OCI-LY1 (cell line): Measurements from ENCODE around the gene MSANTD4.

Experiments
- CTCF ChIP-seq: fragments of 200-600 bp; sonication (generic), shearing (Covaris generic); IDR thresholded peaks from 2 replicates; pipeline ENCODE4 v1.5.1; 2017; ENCODE audit warnings: mild to moderate bottlenecking, antibody characterized with exemption, low read length, moderate library complexity, mixed read lengths
- EZH2 ChIP-seq: fragments of 200-600 bp; sonication (generic), shearing (Covaris generic); IDR thresholded peaks from 2 replicates; pipeline ENCODE4 v1.8.0; 2017; ENCODE audit warnings: borderline replicate concordance, mixed run types, mild to moderate bottlenecking, antibody characterized with exemption, low read length, moderate library complexity, mixed read lengths

- TF ChIP-seq EZH2 (no peak), CTCF (no peak)
Measured at GRCh38 chr11:105975128-105975527, 46.9 kb downstream of the MSANTD4 start.
